Activated CD8-positive, alpha-beta T cell treated with anti-CD3 and anti-CD28 coated beads, Interleukin-2, amount 10 ng/mL, durations not matched to agents 7 days and 5 days (primary cell): Measurements from ENCODE around the gene KIAA0930. TPM values are rescaled to one million over a fixed set of nuclear protein-coding genes. Genes with fewer than 3 reads are reported as not detected.

ENCODE experiments used
- ATAC-seq: fragments of 150-1000 bp; cut with Tn5 transposase; one replicate; pipeline ENCODE4 v1.10.0; 2021; ENCODE audit warnings: moderate library complexity
- CTCF ChIA-PET: fragments of 350-600 bp; sonication (Branson Sonifier 250); formaldehyde crosslinking; loops from one replicate; lab custom pipeline; 2021; ENCODE audit warnings: antibody characterized with exemption; lab: Charles Lee
- POLR2A ChIA-PET: fragments of 350-600 bp; sonication (Branson Sonifier 250); formaldehyde crosslinking; loops from one replicate; lab custom pipeline; 2021; ENCODE audit warnings: antibody characterized with exemption; lab: Charles Lee
- DNase-seq: peaks from one replicate; pipeline ENCODE4 v3.0.0-alpha.2; 2020
- H3K27ac Mint-ChIP-seq: one replicate; pipeline ENCODE4 v1.8.0; 2021; ENCODE audit warnings: mild to moderate bottlenecking, mixed read lengths
- H3K27me3 Mint-ChIP-seq: one replicate; pipeline ENCODE4 v1.8.0; 2021; ENCODE audit warnings: low read depth, mixed read lengths
- H3K36me3 Mint-ChIP-seq: one replicate; pipeline ENCODE4 v1.8.0; 2021; ENCODE audit warnings: low read depth, mixed read lengths
- H3K4me1 Mint-ChIP-seq: one replicate; pipeline ENCODE4 v1.8.0; 2021; ENCODE audit warnings: low read depth, mixed read lengths
- H3K4me3 Mint-ChIP-seq: one replicate; pipeline ENCODE4 v1.8.0; 2021; ENCODE audit warnings: mild to moderate bottlenecking, mixed read lengths
- H3K9me3 Mint-ChIP-seq: one replicate; pipeline ENCODE4 v1.8.0; 2022; ENCODE audit warnings: mixed read lengths; ENCODE audit not compliant: insufficient read depth
- total RNA-seq, 2 experiments: library from RNA; stranded (reverse); gene quantifications; one replicate each; pipeline ENCODE4 v1.2.3, GENCODE V29; 2021

Gene KIAA0930
- total RNA-seq, 2 experiments from 2014 or later, result 48.5 to 52.4 TPM

DNA sequence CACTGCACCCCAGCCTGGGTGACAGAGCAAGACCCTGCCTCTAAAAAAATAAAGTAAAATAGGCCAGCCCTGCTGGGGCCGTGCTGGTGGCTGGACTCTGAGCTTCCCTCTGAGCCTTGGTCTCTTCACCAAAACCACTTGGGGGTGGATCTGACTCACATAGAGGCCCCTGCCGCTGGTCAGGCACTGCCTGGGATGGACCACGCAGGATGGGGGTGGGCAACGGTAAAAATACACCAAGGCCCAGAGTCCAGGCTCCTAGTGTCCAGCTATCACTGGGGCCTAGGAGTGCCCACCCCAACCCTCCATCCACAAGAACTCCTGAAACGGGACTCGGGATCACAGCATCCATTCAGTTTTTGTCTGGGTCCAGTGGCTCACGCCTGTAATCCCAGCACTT lies 31.8 kb upstream of the KIAA0930 start:
- H3K9me3 Mint-ChIP-seq, result no peaks in the 10 kb centered on the region
- ATAC-seq (no peak), DNase-seq (no peak)
- ChIA-PET CTCF (interaction anchor here (1.0 to 1.6 kb wide), 4 partner anchors 47 to 162 kb away, joined by 3 to 7 read pairs (median 4); no protein-coding TSS in a partner anchor), POLR2A (interaction anchor here (0.6 to 1.4 kb wide), 2 partner anchors 46 to 337 kb away, joined by 3 to 5 read pairs; no protein-coding TSS in a partner anchor)
- H3K36me3 Mint-ChIP-seq, result no peaks in the 10 kb centered on the region
- peaks cover 15% of the 10 kb centered on the region for H3K4me1 Mint-ChIP-seq
- peaks cover 16% of the 10 kb centered on the region for H3K27me3 Mint-ChIP-seq
- H3K27ac Mint-ChIP-seq, result no peak overlapping the region
- H3K4me3 Mint-ChIP-seq, result no peak overlapping the region

DNA sequence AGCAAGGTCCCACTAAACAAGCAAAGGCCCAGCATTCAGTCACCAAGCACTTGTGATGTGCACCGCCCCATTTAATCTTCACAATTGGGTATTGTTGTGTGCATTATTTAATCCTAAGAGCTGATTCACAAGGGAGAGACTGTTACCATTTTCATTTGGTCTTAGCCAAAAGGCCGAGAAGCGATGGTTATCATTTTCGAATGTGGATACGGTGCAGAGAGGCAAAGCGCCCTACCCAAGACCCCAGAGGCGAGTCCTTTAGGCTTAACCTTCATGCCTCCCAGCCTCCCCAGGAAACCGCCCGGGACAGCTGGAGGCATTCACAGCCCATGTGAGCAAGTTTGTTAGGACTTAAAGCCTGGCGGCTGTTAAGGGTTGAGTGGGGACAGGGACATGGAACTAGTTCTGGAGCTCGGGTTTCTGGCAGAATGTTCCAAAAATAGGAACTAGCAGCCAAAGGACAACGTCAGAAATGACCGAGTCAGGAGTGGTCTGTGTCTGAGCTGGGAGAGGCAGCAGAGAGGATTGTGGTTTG lies 31.0 kb upstream of the KIAA0930 start:
- H3K4me3 Mint-ChIP-seq, result no peak overlapping the region
- H3K36me3 Mint-ChIP-seq, result no peaks in the 10 kb centered on the region

DNA sequence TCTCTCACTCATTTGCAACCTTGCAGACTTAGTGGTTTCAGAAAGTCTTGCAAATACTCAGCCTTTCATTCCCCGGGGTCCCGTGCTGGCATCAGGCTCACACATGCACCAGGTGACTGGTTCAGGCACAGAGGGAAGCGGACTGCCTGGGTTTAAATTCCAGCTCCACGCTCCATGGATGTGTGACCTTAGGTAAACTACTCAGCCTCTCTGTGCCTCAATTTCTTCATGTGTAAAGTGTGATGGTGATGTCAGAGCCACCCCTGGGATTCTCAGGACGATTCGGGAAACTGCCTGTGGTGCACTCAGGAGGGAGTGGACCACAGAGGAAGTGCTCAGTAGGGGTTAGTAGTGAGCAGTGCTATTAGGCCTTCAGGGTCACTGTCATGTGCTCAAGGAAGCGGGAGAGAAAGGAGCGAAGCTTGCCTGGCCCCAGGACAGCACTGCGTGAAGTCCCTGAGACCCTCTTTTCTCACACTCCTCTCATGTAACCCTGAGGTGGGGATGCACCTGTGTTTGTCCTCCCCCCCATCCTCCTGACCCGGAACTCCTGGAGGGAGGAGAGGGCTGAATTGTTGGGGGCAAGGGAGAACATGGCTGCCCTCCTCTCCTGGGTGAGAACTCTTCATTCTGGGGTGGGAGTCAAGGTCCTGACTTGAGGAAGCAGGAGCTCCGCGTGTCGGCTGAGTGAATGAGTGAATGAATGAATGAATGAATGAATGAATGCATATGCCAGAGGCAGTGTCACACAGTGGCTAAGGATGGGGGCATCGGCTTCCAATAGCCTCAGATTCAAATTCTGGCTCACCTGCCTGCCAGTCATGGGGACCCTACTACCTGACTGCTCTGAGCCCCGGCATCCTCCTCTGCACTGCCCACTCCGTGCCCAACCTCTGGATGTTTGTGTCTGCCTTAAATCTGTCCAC lies 29.7 kb upstream of the KIAA0930 start:
- Mint-ChIP-seq H3K36me3 (no peaks in the 10 kb centered on the region), H3K4me3 (peak overlapping the region; percentile 67), H3K9me3 (no peaks in the 10 kb centered on the region), H3K27ac (no peak overlapping the region), H3K27me3 (peaks cover 23% of the 10 kb centered on the region), H3K4me1 (peaks cover 15% of the 10 kb centered on the region)
- no peak for ATAC-seq
- POLR2A ChIA-PET, result no interaction called here
- CTCF ChIA-PET, result interaction anchor here (0.7 to 1.4 kb wide), 2 partner anchors 46 to 166 kb away, joined by 3 to 5 read pairs; no protein-coding TSS in a partner anchor
- no peak for DNase-seq

More for the DNA sequence above, 31.0 kb upstream of the KIAA0930 start:
- no peaks in the 10 kb centered on the region for H3K9me3 Mint-ChIP-seq
- CTCF ChIA-PET, result interaction anchor here (1.0 to 1.6 kb wide), 4 partner anchors 48 to 163 kb away, joined by 3 to 7 read pairs (median 4); no protein-coding TSS in a partner anchor
- H3K27me3 Mint-ChIP-seq, result peaks cover 19% of the 10 kb centered on the region
- DNase-seq (no peak), ATAC-seq (no peak)
- POLR2A ChIA-PET, result interaction anchor here (0.6 to 1.4 kb wide), 2 partner anchors 47 to 338 kb away, joined by 3 to 5 read pairs; no protein-coding TSS in a partner anchor
- peaks cover 15% of the 10 kb centered on the region for H3K4me1 Mint-ChIP-seq
- H3K27ac Mint-ChIP-seq, result no peak overlapping the region

DNA sequence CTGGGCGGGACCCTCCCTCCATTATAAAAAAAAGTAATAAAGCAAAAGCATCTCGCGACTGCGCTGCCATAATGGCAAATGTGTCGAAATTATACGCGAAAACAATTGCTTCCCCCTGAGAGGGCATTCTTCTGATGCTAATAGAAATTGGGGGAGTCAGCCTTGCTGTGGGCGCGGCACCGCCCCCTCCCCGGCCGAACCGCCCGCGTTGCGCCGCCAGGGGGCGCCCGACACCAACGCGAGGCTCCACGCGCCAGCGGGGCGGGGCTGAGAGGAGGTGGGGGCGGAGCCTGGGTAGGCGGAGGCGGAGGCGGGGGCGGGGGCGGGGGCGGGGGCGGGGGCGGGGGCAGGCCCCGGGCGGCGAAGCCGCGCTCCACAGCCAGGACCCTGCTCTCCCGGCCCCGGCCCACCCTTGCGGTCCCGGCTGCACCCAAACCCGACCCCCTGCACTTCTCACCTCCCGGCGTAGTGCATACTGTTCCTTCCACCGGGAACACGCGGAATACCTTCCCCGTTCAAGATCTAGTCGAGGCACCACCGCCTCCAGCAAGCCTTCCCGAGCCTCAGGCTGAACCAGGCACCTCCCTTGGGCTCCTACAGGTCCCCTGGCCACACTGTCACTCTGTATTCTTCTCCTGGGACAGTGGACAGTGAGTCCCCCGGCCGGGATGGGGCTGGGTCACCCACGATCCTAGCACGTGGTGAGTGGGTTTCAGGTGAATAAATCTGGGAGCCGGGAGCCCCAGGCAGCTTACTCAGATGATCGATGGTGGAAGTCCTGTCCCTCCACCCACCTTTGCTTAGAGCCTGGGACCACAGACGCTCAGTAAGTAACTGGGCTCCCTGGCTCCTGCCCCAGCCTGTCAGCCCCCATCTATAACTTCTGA lies 28.5 kb upstream of the KIAA0930 start:
- ChIA-PET CTCF (interaction anchor here (2.0 kb wide), 1 partner anchor 285 kb away, joined by 8 read pairs; no protein-coding TSS in a partner anchor), POLR2A (interaction anchor here (0.6 kb wide), 1 partner anchor 139 kb away, joined by 3 read pairs; no protein-coding TSS in a partner anchor)
- ATAC-seq (peak; percentile 88), DNase-seq (peak; percentile 89)
- Mint-ChIP-seq H3K4me3 (peak overlapping the region; percentile 71), H3K4me1 (peaks cover 15% of the 10 kb centered on the region), H3K27ac (no peak overlapping the region), H3K27me3 (peaks cover 23% of the 10 kb centered on the region), H3K36me3 (no peaks in the 10 kb centered on the region), H3K9me3 (no peaks in the 10 kb centered on the region)

DNA sequence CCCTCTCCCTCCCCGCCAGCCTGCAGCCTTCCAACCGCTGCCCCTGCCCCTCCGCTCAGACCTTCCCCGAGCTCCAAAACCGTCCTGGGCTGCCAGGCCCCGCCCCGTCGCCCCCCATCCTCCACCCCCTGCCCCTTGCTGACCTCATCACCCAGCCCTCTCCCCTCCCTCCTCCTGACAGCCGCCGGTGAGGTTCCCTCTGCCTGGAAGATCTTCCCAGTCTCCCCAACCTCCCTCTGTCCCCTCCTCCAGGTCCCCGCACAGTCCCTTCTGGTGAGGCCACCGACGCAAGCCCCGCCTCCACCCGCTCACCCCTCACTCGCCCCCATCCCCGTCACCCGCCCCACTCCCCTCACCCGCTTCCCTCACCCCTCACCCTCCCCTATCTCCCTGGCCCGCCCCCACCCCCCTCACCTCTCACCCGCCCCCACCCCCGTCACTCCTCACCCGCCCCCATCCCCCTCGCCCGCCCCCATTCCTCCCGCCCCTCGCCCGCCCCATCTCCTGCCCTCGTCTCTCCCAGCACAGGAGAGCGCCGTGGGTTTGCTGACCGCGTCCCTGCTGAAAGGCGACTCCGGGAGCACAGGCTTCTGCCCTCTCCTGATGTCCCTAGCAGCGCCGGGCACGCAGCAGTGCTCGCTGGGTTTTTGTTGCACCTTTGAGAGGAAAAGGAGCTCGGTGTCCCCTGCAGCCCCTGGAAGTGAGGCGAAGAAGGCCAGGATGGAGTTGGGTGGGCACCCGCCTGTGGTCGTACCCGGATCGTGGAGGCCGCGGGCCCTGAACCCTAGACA lies 27.7 kb upstream of the KIAA0930 start:
- peaks cover 20% of the 10 kb centered on the region for H3K4me1 Mint-ChIP-seq
- CTCF ChIA-PET, result interaction anchor here (0.8 to 2.0 kb wide), 2 partner anchors 129 to 286 kb away, joined by 3 to 8 read pairs; no protein-coding TSS in a partner anchor
- H3K9me3 Mint-ChIP-seq, result no peaks in the 10 kb centered on the region
- POLR2A ChIA-PET, result interaction anchor here (0.6 kb wide), 2 partner anchors 95 to 138 kb away, joined by 3 to 4 read pairs; no protein-coding TSS in a partner anchor
- DNase-seq, result no peak
- H3K4me3 Mint-ChIP-seq, result peak overlapping the region; percentile 71
- peaks cover 28% of the 10 kb centered on the region for H3K27me3 Mint-ChIP-seq
- no peak overlapping the region for H3K27ac Mint-ChIP-seq
- ATAC-seq, result peak; percentile 43
- no peaks in the 10 kb centered on the region for H3K36me3 Mint-ChIP-seq

DNA sequence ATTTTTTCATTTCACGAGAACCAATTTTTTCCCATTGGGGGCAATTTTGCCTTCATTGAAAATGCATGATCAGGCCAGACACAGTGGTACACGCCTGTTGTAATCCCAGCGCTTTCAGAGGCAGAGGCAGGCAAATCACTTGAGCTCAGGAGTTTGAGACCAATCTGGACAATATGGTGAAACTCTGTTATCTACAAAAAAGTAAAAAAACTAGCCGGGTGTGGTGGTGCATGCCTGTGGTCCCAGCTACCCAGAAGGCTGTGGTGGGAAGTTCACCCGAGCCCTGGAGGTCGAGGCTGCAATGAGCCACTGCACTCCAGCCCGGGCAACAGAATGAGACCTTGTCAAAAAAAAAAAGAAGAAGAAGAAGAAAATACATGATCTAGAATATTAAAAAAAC lies 24.8 kb upstream of the KIAA0930 start:
- no peak for DNase-seq
- CTCF ChIA-PET, result no interaction called here
- ATAC-seq, result no peak
- Mint-ChIP-seq H3K9me3 (no peaks in the 10 kb centered on the region), H3K36me3 (no peaks in the 10 kb centered on the region), H3K4me3 (no peak overlapping the region), H3K27me3 (peaks cover 23% of the 10 kb centered on the region), H3K27ac (no peak overlapping the region), H3K4me1 (peaks cover 18% of the 10 kb centered on the region)
- POLR2A ChIA-PET, result no interaction called here

DNA sequence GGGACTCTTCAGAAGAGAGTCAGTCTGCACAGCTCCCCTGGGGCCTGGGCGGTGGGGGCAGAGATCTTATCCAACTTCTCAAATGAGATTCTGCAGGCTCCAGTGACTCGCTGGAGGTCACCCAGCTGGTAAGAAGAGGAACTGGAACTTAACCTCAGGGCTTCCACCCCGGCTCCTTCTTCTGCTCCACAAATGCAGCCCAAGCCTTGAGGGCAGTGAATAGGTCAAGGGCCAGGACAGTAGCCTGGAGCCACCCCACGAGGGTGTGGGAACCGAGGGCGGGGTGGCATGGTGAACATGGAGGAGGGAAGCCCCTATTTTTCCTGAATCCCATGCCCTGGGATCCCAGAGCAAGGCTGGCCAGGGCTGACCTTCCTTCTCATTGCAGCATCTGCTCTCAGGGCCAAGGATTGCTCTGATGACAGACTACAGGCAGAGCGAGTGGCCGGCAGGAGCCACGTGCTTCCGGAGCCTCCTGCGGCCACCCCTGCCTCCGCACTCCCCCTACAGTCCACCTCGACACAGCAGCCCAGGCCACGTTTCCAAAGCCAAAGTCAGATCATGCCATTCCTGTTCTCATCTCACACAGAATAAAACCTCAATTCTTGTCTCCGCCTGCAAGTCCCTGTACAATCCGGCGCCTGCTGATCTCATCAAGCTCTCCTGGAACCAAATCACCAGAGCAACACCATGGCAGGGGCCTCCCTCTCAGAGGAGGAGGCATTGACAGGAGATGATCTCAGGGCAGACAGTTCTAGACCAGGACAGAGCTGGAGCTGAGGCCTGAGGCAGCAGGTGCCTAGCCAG lies 23.0 kb upstream of the KIAA0930 start:
- Mint-ChIP-seq H3K27me3 (peaks cover 16% of the 10 kb centered on the region), H3K36me3 (no peaks in the 10 kb centered on the region), H3K27ac (no peak overlapping the region), H3K4me3 (no peak overlapping the region), H3K4me1 (peaks cover 9% of the 10 kb centered on the region), H3K9me3 (no peaks in the 10 kb centered on the region)
- ChIA-PET POLR2A (no interaction called here), CTCF (interaction anchor here (1.4 kb wide), 1 partner anchor 29 kb away, joined by 4 read pairs; no protein-coding TSS in a partner anchor)
- ATAC-seq (no peak), DNase-seq (no peak)

DNA sequence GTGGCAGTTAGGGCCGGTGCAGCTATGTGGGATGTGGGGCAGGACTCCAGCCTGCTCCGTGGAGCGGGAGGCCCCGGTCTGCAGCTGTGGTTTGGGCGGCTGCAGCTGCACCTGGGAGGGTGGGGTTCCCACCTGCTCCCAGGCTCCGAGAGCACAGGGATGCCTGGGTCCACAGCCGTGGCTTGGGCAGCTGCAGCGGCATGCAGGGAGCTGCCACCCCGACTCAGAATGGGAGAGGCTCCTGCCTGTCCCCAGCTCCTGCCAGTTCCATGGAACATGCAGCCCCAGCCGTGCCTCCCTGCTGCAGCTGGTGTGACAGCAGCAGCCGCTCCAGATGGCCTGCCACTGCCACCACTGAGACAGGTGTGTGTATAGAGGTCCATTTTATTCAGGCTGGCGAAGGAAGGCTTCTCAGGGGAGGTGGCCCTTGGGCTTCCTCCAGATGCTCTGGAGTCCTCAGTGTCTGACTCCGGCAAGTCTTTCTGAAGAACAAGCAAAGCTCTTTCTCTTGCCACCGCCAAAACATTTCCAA lies 22.3 kb upstream of the KIAA0930 start:
- H3K36me3 Mint-ChIP-seq, result no peaks in the 10 kb centered on the region
- no peak for ATAC-seq
- DNase-seq, result no peak
- H3K9me3 Mint-ChIP-seq, result no peaks in the 10 kb centered on the region
- POLR2A ChIA-PET, result no interaction called here
- CTCF ChIA-PET, result interaction anchor here (1.4 kb wide), 1 partner anchor 28 kb away, joined by 4 read pairs; no protein-coding TSS in a partner anchor
- H3K27me3 Mint-ChIP-seq, result peaks cover 16% of the 10 kb centered on the region
- no peak overlapping the region for H3K4me3 Mint-ChIP-seq
- H3K27ac Mint-ChIP-seq, result no peak overlapping the region
- H3K4me1 Mint-ChIP-seq, result peaks cover 7% of the 10 kb centered on the region

DNA sequence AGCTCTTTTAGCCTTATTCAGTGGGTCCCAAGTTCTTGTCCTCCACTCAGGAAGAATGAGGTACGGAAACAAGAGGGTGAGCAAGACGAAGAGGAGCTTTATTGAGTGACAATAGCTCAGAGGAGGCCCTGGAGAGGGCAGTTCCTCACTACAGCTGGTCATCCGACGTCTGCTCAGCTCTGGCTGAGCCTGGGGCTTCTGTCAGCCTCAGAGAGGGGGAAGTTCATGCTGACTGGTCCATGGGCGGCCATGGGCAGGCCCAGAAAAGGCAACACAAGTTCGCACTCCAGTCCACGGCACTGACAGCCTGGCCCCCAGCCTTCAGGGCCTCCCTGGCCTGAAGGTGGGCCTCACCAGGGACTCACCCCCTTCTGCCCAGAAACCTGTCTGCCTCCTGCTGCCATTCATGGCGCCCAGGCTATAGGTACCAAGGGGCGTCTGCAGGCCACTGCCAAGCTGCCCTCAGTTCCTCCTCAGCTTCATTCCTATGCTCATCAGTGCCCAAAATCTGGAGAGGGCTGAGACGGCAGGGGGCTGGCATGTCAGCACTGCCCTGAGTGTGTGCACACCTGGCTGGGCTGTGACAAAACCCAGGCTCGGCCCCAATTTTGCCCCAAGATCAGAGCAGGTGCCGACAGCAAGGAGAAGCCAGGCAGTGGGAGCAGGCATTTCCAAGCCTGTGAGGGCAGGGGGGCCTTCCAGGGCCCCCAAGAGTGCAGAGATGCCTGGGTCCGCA lies 21.7 kb upstream of the KIAA0930 start:
- DNase-seq (no peak), ATAC-seq (no peak)
- POLR2A ChIA-PET, result interaction anchor here (0.6 kb wide), 1 partner anchor 99 kb away, joined by 3 read pairs; the partner anchor contains the start of gene NUP50
- CTCF ChIA-PET, result no interaction called here
- H3K9me3 Mint-ChIP-seq, result no peaks in the 10 kb centered on the region
- peaks cover 14% of the 10 kb centered on the region for H3K27me3 Mint-ChIP-seq
- no peak overlapping the region for H3K4me3 Mint-ChIP-seq
- peaks cover 5% of the 10 kb centered on the region for H3K4me1 Mint-ChIP-seq
- H3K27ac Mint-ChIP-seq, result no peak overlapping the region
- H3K36me3 Mint-ChIP-seq, result no peaks in the 10 kb centered on the region
